A549 (cell line): ENCODE data around the gene COL5A2.

Experiments used
- CTCF ChIP-seq: fragments of >200 bp; sonication (Bioruptor Twin); formaldehyde crosslinking; IDR thresholded peaks from 3 replicates; pipeline ENCODE4 v1.5.1; 2016
- USF2 ChIP-seq: fragments of 450-650 bp; IDR thresholded peaks from 2 replicates; pipeline ENCODE4 v1.6.1; 2014; ENCODE audit warnings: antibody characterized with exemption

- no peak for TF ChIP-seq USF2
- TF ChIP-seq CTCF = no peak
These were observed 34.9 kb upstream of the COL5A2 start for GRCh38 chr2:189214484-189214883.
